ENCODE data around the gene SMPD3.

- TF ChIP-seq CTCF (conservative IDR thresholded peaks at IDR 0.05; ENCODE audit: low read length) (no peak), EZH2phosphoT487 (IDR thresholded peaks at IDR 0.05; ENCODE audit: borderline replicate concordance) (no peak)
Measured at GRCh38 chr16:68412061-68412460, 36.2 kb downstream of the SMPD3 start.

All from Loucy (cell line).